ENCODE measurements around the gene CAMLG.

Gene CAMLG

DNA sequence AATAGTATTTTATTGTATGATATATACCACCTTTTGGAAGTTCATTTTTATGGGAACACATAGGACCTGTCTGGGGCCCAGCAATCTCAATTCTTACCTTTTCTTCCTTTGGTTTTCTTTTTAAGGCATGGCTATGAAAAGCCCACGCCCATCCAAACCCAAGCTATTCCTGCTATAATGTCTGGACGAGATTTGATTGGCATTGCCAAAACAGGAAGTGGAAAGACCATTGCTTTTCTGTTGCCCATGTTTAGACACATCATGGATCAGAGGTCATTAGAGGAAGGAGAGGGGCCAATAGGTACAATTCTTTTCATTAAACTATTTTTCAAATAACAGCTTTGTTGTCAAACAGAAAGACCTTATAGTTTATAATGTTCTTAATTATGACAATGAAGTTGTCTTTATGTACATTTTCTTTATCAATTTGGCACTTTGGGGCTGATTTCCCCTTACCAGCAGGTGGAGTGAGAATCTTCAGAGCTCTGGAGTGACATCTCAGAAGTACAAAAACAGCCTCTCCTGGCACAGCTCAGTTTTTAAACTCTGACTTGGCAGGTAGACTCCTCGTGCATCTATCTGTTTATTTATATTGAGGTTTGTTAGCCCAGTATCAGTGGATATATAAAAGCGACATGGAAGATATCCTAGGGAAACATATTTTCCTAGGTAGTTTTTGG, 46.0 kb downstream of the CAMLG start:
- no peak for DNase-seq

- peak; percentile 4 for DNase-seq
These were observed 46.7 kb downstream of the CAMLG start for GRCh38 chr5:134784946-134785620.

GRCh38 chr5:134787692-134788091, 49.3 kb downstream of the CAMLG start:
- DNase-seq, result no peak

- DNase-seq, result no peak
These were observed 53.2 kb downstream of the CAMLG start for GRCh38 chr5:134791580-134791979.

DNA sequence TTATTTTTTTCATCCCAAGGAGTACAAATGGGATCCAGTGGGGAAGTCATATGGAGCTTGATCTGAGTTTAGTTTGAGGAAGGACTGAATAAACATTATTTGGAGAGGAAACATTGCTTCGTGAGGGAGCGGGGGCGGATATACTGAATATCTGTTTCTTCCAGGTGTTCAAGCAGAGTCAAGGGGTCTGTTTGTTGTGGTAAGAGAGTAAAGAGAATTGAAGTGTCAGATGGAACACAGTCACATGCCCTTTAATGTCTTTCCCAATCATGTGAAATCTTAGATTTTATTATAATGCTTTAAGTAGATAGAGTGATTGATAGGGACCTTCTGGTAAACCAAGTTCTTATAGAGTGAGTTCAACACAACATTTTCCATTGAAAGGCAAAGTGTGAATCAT, 53.9 kb downstream of the CAMLG start:
- DNase-seq, result no peak

DNA sequence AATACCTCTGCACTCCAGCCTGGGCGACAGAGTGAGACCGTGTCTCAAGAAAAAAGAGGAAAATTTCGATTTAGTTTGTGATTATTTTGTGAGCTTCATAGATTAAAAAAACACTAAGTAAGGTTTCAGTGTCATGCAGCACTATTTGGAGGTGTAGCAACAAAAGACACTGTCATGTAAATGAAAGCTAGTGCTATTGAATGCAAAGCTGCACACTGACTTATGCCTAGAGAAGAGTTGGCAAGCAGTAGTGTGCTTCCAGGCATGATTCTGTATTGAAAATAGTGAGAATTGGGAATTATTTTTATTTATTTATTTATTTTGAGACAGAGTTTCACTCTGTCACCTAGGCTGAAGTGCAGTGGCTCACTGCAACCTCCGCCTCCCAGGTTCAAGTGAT, 54.8 kb downstream of the CAMLG start:
- DNase-seq, result no peak

DNA sequence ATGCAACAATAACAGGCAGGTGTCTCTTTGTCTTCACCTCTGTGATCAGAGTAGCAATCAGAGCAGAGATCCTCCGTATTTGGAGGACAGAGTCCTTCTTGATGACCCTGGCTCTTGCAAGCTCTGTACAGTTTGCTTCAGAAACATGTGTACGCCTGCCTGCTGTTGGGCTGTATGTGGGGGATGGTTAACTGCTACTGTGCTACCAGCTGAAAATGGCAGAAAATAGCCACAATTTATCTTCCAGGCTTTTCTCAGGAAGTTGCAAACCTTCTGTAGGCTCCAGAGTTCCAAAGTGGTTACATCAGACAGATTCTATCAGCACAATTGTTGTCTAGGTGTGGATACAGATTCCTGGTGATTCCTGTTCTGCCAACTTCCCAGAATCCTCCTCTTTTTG, 55.7 kb downstream of the CAMLG start:
- DNase-seq, result peak; percentile 26

- no peak for DNase-seq
These were observed 56.5 kb downstream of the CAMLG start for GRCh38 chr5:134794819-134795218.

DNA sequence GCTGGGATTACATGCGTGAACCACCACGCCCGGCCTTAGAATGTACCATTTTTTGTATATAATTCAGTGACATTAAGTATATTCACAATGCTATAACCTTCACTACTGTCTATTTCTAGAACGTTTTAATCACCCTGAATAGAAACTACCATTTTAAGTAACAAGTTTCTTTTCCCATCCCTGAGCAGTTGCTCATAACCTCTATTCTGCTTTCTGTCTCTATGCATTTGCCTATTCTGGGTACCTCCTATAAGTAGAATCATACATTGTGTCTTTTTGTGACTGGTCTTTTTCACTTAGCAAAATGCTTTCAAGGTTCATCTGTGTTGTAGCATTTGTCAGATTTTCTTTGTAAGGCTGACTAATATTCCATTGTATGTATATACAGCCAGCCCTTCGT, 60.1 kb downstream of the CAMLG start:
- no peak for DNase-seq

Measured in kidney glomerular epithelial cell (primary cell).